ENCODE measurements around the gene ZNF862. TPM values are rescaled to one million over a fixed set of nuclear protein-coding genes. Genes with fewer than 3 reads are reported as not detected.

Gene ZNF862
- total RNA-seq, 1 experiment from 2014 or later, result 1.9 TPM

- Histone ChIP-seq H3K4me1 (ENCODE audit: insufficient read depth, low read length) (no peaks in the 10 kb centered on the region; the same call in 1 of the 2 replicates), H4K5ac (ENCODE audit: insufficient read length, low read depth, low read length) (no peak overlapping the region), H3K79me2 (ENCODE audit: insufficient read depth, low read length) (no peaks in the 10 kb centered on the region), H3K4ac (ENCODE audit: low read depth, low read length) (no peak overlapping the region), H3K4me2 (ENCODE audit: insufficient read depth, insufficient read length, low read length) (peak overlapping the region; percentile 78), H4K8ac (replicated peaks; ENCODE audit: insufficient read length, low read depth, low read length) (no peak overlapping the region), H2BK5ac (ENCODE audit: insufficient read length, low read length) (no peak overlapping the region), H2AK5ac (ENCODE audit: insufficient read length, low read length) (no peak overlapping the region), H4K91ac (ENCODE audit: insufficient read length, low read depth, low read length) (no peak overlapping the region), H2BK120ac (ENCODE audit: low read depth, low read length, poor library complexity, severe bottlenecking) (no peak overlapping the region), H2BK15ac (ENCODE audit: low read depth, low read length) (no peak overlapping the region), H4K20me1 (ENCODE audit: control insufficient read depth, insufficient read depth, insufficient read length) (no peaks in the 10 kb centered on the region), H3K23ac (ENCODE audit: insufficient read length, low read depth, low read length) (no peak overlapping the region), H2BK20ac (ENCODE audit: low read depth, low read length, poor library complexity, severe bottlenecking) (no peak overlapping the region), H3K14ac (ENCODE audit: insufficient read depth, low read length) (no peak overlapping the region), H2BK12ac (ENCODE audit: insufficient read length, low read depth, low read length) (no peak overlapping the region), H2AFZ (ENCODE audit: low read length) (no peak overlapping the region), H3K23me2 (ENCODE audit: insufficient read length, low read depth, low read length, poor library complexity, severe bottlenecking) (peaks cover 11% of the 10 kb centered on the region), H3K27ac (ENCODE audit: insufficient read length, low read depth, low read length) (no peak overlapping the region), H3K18ac (ENCODE audit: insufficient read length, low read depth, low read length) (no peak overlapping the region), H3T11ph (ENCODE audit: low read length) (no peak overlapping the region), H3K9ac (ENCODE audit: extremely low read depth, insufficient read length, low read length) (no peak overlapping the region), H3K9me3 (ENCODE audit: control insufficient read depth, low read depth, low read length) (no peaks in the 10 kb centered on the region), H3K79me1 (ENCODE audit: insufficient read depth, low read depth, low read length, poor library complexity, severe bottlenecking) (no peaks in the 10 kb centered on the region), H3K56ac (ENCODE audit: insufficient read length, low read depth, low read length) (no peak overlapping the region), H3K27me3 (ENCODE audit: insufficient read depth, low read length) (no peaks in the 10 kb centered on the region; the same call in 1 of the 2 replicates)
- Mint-ChIP-seq H3K4me1 (peaks cover 10 to 14% of the 10 kb centered on the region in 2 experiments), H3K36me3 (ENCODE audit: insufficient read depth in 1 of 3, low read depth in 3 of 3) (no peaks in the 10 kb centered on the region), H3K27ac (no peak overlapping the region), H3K9me3 (no peaks in the 10 kb centered on the region), H3K4me3 (peak overlapping the region; percentile 74 to 84), H3K27me3 (ENCODE audit: low read depth) (peaks cover 40% of the 10 kb centered on the region)
- no CpG with 5 or more reads among the region's 46 CpGs for WGBS (ENCODE audit: extremely low coverage, insufficient read length, low lambda C conversion rate)
- no peak for DNase-seq
- TF ChIP-seq, protein P1, sequence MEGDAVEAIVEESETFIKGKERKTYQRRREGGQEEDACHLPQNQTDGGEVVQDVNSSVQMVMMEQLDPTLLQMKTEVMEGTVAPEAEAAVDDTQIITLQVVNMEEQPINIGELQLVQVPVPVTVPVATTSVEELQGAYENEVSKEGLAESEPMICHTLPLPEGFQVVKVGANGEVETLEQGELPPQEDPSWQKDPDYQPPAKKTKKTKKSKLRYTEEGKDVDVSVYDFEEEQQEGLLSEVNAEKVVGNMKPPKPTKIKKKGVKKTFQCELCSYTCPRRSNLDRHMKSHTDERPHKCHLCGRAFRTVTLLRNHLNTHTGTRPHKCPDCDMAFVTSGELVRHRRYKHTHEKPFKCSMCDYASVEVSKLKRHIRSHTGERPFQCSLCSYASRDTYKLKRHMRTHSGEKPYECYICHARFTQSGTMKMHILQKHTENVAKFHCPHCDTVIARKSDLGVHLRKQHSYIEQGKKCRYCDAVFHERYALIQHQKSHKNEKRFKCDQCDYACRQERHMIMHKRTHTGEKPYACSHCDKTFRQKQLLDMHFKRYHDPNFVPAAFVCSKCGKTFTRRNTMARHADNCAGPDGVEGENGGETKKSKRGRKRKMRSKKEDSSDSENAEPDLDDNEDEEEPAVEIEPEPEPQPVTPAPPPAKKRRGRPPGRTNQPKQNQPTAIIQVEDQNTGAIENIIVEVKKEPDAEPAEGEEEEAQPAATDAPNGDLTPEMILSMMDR (conservative IDR thresholded peaks at IDR 0.05), result no peak
Observed at GRCh38 chr7:149873970-149874643, 35.9 kb downstream of the ZNF862 start.

Data from H9 (cell line).